IMR-90 (cell line): ENCODE data around the gene PLEKHA8. TPM values are rescaled to one million over a fixed set of nuclear protein-coding genes. Genes with fewer than 3 reads are reported as not detected.

ENCODE experiments used
- ATAC-seq: fragments of 200-7000 bp; cut with Tn5 transposase; 2 replicates; pipeline ENCODE4 v1.9.1; 2020; ENCODE audit warnings: low read depth, mild to moderate bottlenecking, moderate library complexity
- BruUV-seq: library from RNA; stranded (reverse); fragments of 400-500 nt; replicated peaks from 2 replicates; lab custom pipeline; 2021; lab: Mats Ljungman, UMichigan
- CTCF ChIA-PET: fragments of 300-600 bp; formaldehyde crosslinking; extraction: SDS; loops from one replicate; lab custom pipeline; 2021; ENCODE audit warnings: antibody characterized with exemption; lab: Yijun Ruan, JAX
- POLR2A ChIA-PET: fragments of 300-600 bp; sonication (Branson Sonifier 250); formaldehyde crosslinking; loops from one replicate; lab custom pipeline; 2022; ENCODE audit warnings: antibody characterized with exemption; ENCODE audit not compliant: unreplicated experiment; lab: Charles Lee
- DNase-seq: peaks from one replicate; pipeline ENCODE4 v3.0.0; 2013
- H2AFZ ChIP-seq: replicated peaks from 2 replicates; pipeline ENCODE3; 2013; ENCODE audit warnings: low read length, mild to moderate bottlenecking; ENCODE audit not compliant: poor library complexity
- H2AK5ac ChIP-seq: 2 replicates; pipeline ENCODE4 v1.6.1; 2013; ENCODE audit warnings: low read depth, low read length, inconsistent platforms
- H2AK9ac ChIP-seq: replicated peaks from 2 replicates; pipeline ENCODE3; 2013; ENCODE audit warnings: mild to moderate bottlenecking, low read depth, low read length, moderate library complexity; ENCODE audit not compliant: poor library complexity
- H2BK120ac ChIP-seq: 2 replicates; pipeline ENCODE4 v1.6.1; 2013; ENCODE audit warnings: low read depth, low read length, inconsistent platforms
- H2BK15ac ChIP-seq: 3 replicates; pipeline ENCODE4 v1.6.1; 2013; ENCODE audit warnings: low read depth, low read length, inconsistent platforms
- H2BK20ac ChIP-seq: 2 replicates; pipeline ENCODE4 v1.6.1; 2013; ENCODE audit warnings: low read depth, mild to moderate bottlenecking, inconsistent platforms, low read length, moderate library complexity
- H2BK5ac ChIP-seq: 2 replicates; pipeline ENCODE4 v1.6.1; 2013; ENCODE audit warnings: mild to moderate bottlenecking, low read depth, low read length, inconsistent platforms; ENCODE audit not compliant: poor library complexity, severe bottlenecking
- H3K14ac ChIP-seq: replicated peaks from 2 replicates; pipeline ENCODE4 v1.6.1; 2013; ENCODE audit warnings: low read depth, low read length, inconsistent platforms
- H3K18ac ChIP-seq: 2 replicates; pipeline ENCODE4 v1.6.1; 2013; ENCODE audit warnings: low read depth, low read length, control low read depth
- H3K23ac ChIP-seq: 2 replicates; pipeline ENCODE4 v1.6.1; 2013; ENCODE audit warnings: low read depth, low read length, inconsistent platforms
- H3K27ac ChIP-seq: 2 replicates; pipeline ENCODE4 v1.5.1; 2013; ENCODE audit warnings: mild to moderate bottlenecking, control low read depth, low read length; ENCODE audit not compliant: insufficient read depth
- H3K27me3 ChIP-seq: 2 replicates; pipeline ENCODE4 v1.6.1; 2013; ENCODE audit warnings: low read length; ENCODE audit not compliant: control insufficient read depth, insufficient read depth
- H3K36me3 ChIP-seq: 2 replicates; pipeline ENCODE4 v1.6.1; 2013; ENCODE audit warnings: low read length, mixed read lengths; ENCODE audit not compliant: control insufficient read depth, insufficient read depth
- H3K4ac ChIP-seq: 2 replicates; pipeline ENCODE4 v1.6.1; 2013; ENCODE audit warnings: low read depth, low read length, inconsistent platforms
- H3K4me1 ChIP-seq: 2 replicates; pipeline ENCODE4 v1.6.1; 2013; ENCODE audit warnings: low read length, mixed read lengths; ENCODE audit not compliant: control insufficient read depth, insufficient read depth
- H3K4me2 ChIP-seq: 2 replicates; pipeline ENCODE4 v1.6.1; 2013; ENCODE audit warnings: low read depth, mild to moderate bottlenecking, control low read depth, low read length, moderate library complexity
- H3K4me3 ChIP-seq: 2 replicates; pipeline ENCODE4 v1.5.1; 2013; ENCODE audit warnings: low read depth, mild to moderate bottlenecking, control low read depth, low read length, moderate library complexity; ENCODE audit not compliant: insufficient read depth
- H3K56ac ChIP-seq: 2 replicates; pipeline ENCODE4 v1.6.1; 2013; ENCODE audit warnings: low read length, inconsistent platforms; ENCODE audit not compliant: insufficient read depth; ENCODE audit errors: extremely low read depth
- H3K79me1 ChIP-seq, 2 experiments: 2 replicates each; pipeline ENCODE4 v1.6.1; 2013; ENCODE audit warnings: low read length in 2 of 2, inconsistent platforms in 1 of 2, low read depth in 1 of 2
- H3K9ac ChIP-seq: 2 replicates; pipeline ENCODE4 v1.6.1; 2013; ENCODE audit warnings: low read depth, low read length, control low read depth
- H3K9me1 ChIP-seq: 2 replicates; pipeline ENCODE4 v1.6.1; 2013; ENCODE audit warnings: low read length, inconsistent platforms; ENCODE audit not compliant: insufficient read depth
- H3K9me3 ChIP-seq: 2 replicates; pipeline ENCODE4 v1.6.1; 2013; ENCODE audit warnings: low read length; ENCODE audit not compliant: control insufficient read depth, insufficient read depth
- H4K20me1 ChIP-seq: 2 replicates; pipeline ENCODE4 v1.6.1; 2013; ENCODE audit warnings: low read length, inconsistent platforms; ENCODE audit not compliant: insufficient read depth
- H4K5ac ChIP-seq: 2 replicates; pipeline ENCODE4 v1.6.1; 2013; ENCODE audit warnings: mild to moderate bottlenecking, low read depth, low read length, control low read depth
- H4K8ac ChIP-seq, 2 experiments: 2 replicates each; pipeline ENCODE4 v1.6.1; 2013; ENCODE audit warnings: low read depth in 2 of 2, low read length in 2 of 2, control low read depth in 1 of 2, inconsistent platforms in 1 of 2
- H4K91ac ChIP-seq: 2 replicates; pipeline ENCODE4 v1.6.1; 2013; ENCODE audit warnings: low read depth, low read length, inconsistent platforms; ENCODE audit not compliant: insufficient read depth
- BHLHE40 ChIP-seq: fragments of 150-350 bp; IDR thresholded peaks from 2 replicates; pipeline ENCODE4 v1.6.1; 2016; ENCODE audit warnings: mild to moderate bottlenecking, low read depth, low read length
- CEBPB ChIP-seq: IDR thresholded peaks from 2 replicates; pipeline ENCODE4 v1.6.1; 2012; ENCODE audit warnings: low read depth, low read length, improper control_type of control experiment
- CHD1 ChIP-seq: IDR thresholded peaks from 2 replicates; pipeline ENCODE4 v1.6.1; 2012; ENCODE audit warnings: low read depth, low read length, improper control_type of control experiment
- CTCF ChIP-seq: conservative IDR thresholded peaks from 2 replicates; pipeline ENCODE4 v1.5.1; 2012; ENCODE audit warnings: mild to moderate bottlenecking, low read depth, low read length, improper control_type of control experiment
- ELK1 ChIP-seq: fragments of 150-350 bp; IDR thresholded peaks from 2 replicates; pipeline ENCODE4 v1.6.1; 2016; ENCODE audit warnings: low read depth, mild to moderate bottlenecking, low read length, moderate library complexity, borderline replicate concordance
- FOS ChIP-seq: fragments of 150-350 bp; IDR thresholded peaks from 2 replicates; pipeline ENCODE4 v1.6.1; 2016; ENCODE audit warnings: low read depth, low read length
- MAFK ChIP-seq: IDR thresholded peaks from 2 replicates; pipeline ENCODE4 v1.6.1; 2012; ENCODE audit warnings: low read depth, low read length, improper control_type of control experiment
- MAZ ChIP-seq: IDR thresholded peaks from 2 replicates; pipeline ENCODE4 v1.6.1; 2012; ENCODE audit warnings: low read depth, mild to moderate bottlenecking, low read length, improper control_type of control experiment, moderate library complexity, borderline replicate concordance
- MXI1 ChIP-seq: IDR thresholded peaks from 2 replicates; pipeline ENCODE4 v1.6.1; 2012; ENCODE audit warnings: low read depth, mild to moderate bottlenecking, low read length, moderate library complexity, borderline replicate concordance
- NFE2L2 ChIP-seq: fragments of 150-350 bp; IDR thresholded peaks from 2 replicates; pipeline ENCODE4 v1.6.1; 2016; ENCODE audit warnings: low read depth, mild to moderate bottlenecking, low read length
- POLR2A ChIP-seq: IDR thresholded peaks from 2 replicates; pipeline ENCODE4 v1.6.1; 2012; ENCODE audit warnings: mild to moderate bottlenecking, low read depth, low read length
- RAD21 ChIP-seq: IDR thresholded peaks from 2 replicates; pipeline ENCODE4 v1.6.1; 2012; ENCODE audit warnings: low read length, improper control_type of control experiment
- RCOR1 ChIP-seq: IDR thresholded peaks from 2 replicates; pipeline ENCODE4 v1.6.1; 2012; ENCODE audit warnings: mild to moderate bottlenecking, low read length, improper control_type of control experiment; ENCODE audit not compliant: insufficient replicate concordance
- RFX5 ChIP-seq: IDR thresholded peaks from 2 replicates; pipeline ENCODE4 v1.8.0; 2012; ENCODE audit warnings: low read depth, mild to moderate bottlenecking, low read length, moderate library complexity
- SMC3 ChIP-seq: fragments of 150-350 bp; IDR thresholded peaks from 2 replicates; pipeline ENCODE4 v1.6.1; 2016; ENCODE audit warnings: low read depth, mild to moderate bottlenecking, antibody characterized with exemption, low read length, moderate library complexity
- USF2 ChIP-seq: fragments of 150-350 bp; IDR thresholded peaks from 2 replicates; pipeline ENCODE4 v1.6.1; 2017; ENCODE audit warnings: mild to moderate bottlenecking, antibody characterized with exemption, low read length, low read depth
- WGBS, 2 experiments: methylation state at CpG; one replicate each; pipeline versions ENCODE4 v1.1.5 to v1.1.7; 2013; ENCODE audit warnings: missing lambda C conversion rate in 2 of 2; ENCODE audit not compliant: insufficient read length in 1 of 2; ENCODE audit errors: extremely low coverage in 2 of 2; 5-methylcytosine and 5-hydroxymethylcytosine counted together
- dilution Hi-C: fragments of 300-500 bp; cut with HindIII; formaldehyde crosslinking; loops from one replicate; pipeline ENCODE4 v1.14.3; 2018; ENCODE audit warnings: low sequenced_read_pairs; ENCODE audit not compliant: unreplicated experiment
- in situ Hi-C: fragments of 300-500 bp; cut with MboI; formaldehyde crosslinking; loops from 3 replicates; pipeline ENCODE4 v1.14.3; 2019; ENCODE audit warnings: low sequenced_read_pairs, inconsistent platforms, mixed read lengths
- intact Hi-C: fragments of 100-400 bp; cut with micrococcal nuclease; formaldehyde crosslinking; loops from 2 replicates; pipeline ENCODE4 v1.10.0; 2022
- polyA plus RNA-seq, 3 experiments: library from polyadenylated mRNA; depleted of rRNA; stranded (reverse); fragments of >200 nt; gene quantifications; 2 replicates each; pipeline ENCODE4 v1.2.3, GENCODE V29; 2012; ENCODE audit warnings: low replicate concordance in 1 of 3
- total RNA-seq: library from RNA; depleted of rRNA; stranded (reverse); fragments of >200 nt; gene quantifications from 2 replicates; pipeline ENCODE4 v1.2.3, GENCODE V29; 2012

PLEKHA8 gene
- total and polyA plus RNA-seq, 2 of the 4 experiments (the other 2 are of a cell fraction), result 3.6 to 9.7 TPM

- Histone ChIP-seq H2AK9ac (no peak overlapping the region), H3K27me3 (no peaks in the 10 kb centered on the region), H3K4me3 (no peak overlapping the region), H3K9me1 (peaks cover 2% of the 10 kb centered on the region; the same call in 1 of the 2 replicates), H4K20me1 (no peaks in the 10 kb centered on the region), H2AK5ac (no peak overlapping the region), H3K9me3 (no peaks in the 10 kb centered on the region), H2BK20ac (no peak overlapping the region), H3K4ac (no peak overlapping the region), H3K4me2 (no peak overlapping the region), H3K18ac (no peak overlapping the region), H4K91ac (no peak overlapping the region), H4K5ac (no peak overlapping the region), H4K8ac (no peak overlapping the region), H3K4me1 (peaks cover 5% of the 10 kb centered on the region), H2AFZ (no peak overlapping the region), H3K27ac (no peak overlapping the region), H3K9ac (no peak overlapping the region), H3K36me3 (no peaks in the 10 kb centered on the region; the same call in 1 of the 2 replicates), H2BK15ac (no peak overlapping the region), H2BK5ac (no peak overlapping the region), H3K79me1 (peaks cover 10 to 16% of the 10 kb centered on the region in 2 experiments; a peak in 3 of 4 replicates), H3K14ac (no peak overlapping the region), H3K56ac (no peak overlapping the region), H2BK120ac (no peak overlapping the region), H3K23ac (no peak overlapping the region)
- ATAC-seq (no peak), DNase-seq (no peak)
- no CpG with 5 or more reads among the region's 6 CpGs for WGBS, 2 experiments
- intact Hi-C loops, result no loop called here
- ChIA-PET POLR2A (no interaction called here), CTCF (no interaction called here)
- BruUV-seq, result no TSS peak
- dilution Hi-C loops, result no loop called here
- in situ Hi-C loops, result no loop called here
- TF ChIP-seq BHLHE40 (no peak), SMC3 (no peak), RFX5 (no peak), CTCF (no peak), MAZ (no peak), USF2 (no peak), CHD1 (no peak), MXI1 (no peak), MAFK (no peak), NFE2L2 (no peak), RAD21 (no peak), CEBPB (no peak), POLR2A (no peak), RCOR1 (no peak), FOS (no peak), ELK1 (no peak)
Measured at GRCh38 chr7:30145426-30145970, 117.3 kb downstream of the PLEKHA8 start.
